Epithelial cell of esophagus (primary cell): Measurements from ENCODE around the gene SLIT3.

Experiments
- DNase-seq: peaks from one replicate; pipeline ENCODE4 v3.0.0; 2010; ENCODE audit warnings: low read depth
- H3K4me3 ChIP-seq: 2 replicates; pipeline ENCODE4 v1.5.1; 2011; ENCODE audit warnings: mild to moderate bottlenecking, low read length, control low read depth
- TF ChIP-seq, protein P1 (sequence below): IDR thresholded peaks from 2 replicates; pipeline ENCODE4 v1.5.1; 2011; ENCODE audit warnings: low read depth, mild to moderate bottlenecking, low read length, control low read depth, inconsistent platforms; ENCODE audit not compliant: insufficient read depth; ENCODE audit errors: missing control alignments

Gene SLIT3

DNA sequence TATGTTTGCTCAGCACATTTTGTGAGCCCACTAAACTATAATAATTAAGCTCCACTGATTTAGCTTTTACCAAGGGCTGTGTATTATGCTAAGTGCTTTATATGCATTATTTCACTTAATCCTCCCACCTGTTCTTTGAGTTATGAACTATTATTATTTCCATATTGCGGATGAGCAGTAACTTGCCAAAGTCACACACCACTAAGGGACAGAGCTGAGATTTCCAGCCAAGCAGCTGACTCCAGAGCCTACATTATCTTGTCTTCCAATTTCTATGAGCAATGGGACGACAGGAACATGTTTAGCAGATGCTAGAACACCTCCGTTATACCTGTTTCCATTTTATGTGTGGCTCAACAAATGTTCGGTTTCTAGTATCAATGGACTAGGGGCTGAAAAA is 484.3 kb downstream of the SLIT3 start:
- DNase-seq = no peak
- TF ChIP-seq, protein P1, sequence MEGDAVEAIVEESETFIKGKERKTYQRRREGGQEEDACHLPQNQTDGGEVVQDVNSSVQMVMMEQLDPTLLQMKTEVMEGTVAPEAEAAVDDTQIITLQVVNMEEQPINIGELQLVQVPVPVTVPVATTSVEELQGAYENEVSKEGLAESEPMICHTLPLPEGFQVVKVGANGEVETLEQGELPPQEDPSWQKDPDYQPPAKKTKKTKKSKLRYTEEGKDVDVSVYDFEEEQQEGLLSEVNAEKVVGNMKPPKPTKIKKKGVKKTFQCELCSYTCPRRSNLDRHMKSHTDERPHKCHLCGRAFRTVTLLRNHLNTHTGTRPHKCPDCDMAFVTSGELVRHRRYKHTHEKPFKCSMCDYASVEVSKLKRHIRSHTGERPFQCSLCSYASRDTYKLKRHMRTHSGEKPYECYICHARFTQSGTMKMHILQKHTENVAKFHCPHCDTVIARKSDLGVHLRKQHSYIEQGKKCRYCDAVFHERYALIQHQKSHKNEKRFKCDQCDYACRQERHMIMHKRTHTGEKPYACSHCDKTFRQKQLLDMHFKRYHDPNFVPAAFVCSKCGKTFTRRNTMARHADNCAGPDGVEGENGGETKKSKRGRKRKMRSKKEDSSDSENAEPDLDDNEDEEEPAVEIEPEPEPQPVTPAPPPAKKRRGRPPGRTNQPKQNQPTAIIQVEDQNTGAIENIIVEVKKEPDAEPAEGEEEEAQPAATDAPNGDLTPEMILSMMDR = no peak
- H3K4me3 ChIP-seq = no peak overlapping the region

DNA sequence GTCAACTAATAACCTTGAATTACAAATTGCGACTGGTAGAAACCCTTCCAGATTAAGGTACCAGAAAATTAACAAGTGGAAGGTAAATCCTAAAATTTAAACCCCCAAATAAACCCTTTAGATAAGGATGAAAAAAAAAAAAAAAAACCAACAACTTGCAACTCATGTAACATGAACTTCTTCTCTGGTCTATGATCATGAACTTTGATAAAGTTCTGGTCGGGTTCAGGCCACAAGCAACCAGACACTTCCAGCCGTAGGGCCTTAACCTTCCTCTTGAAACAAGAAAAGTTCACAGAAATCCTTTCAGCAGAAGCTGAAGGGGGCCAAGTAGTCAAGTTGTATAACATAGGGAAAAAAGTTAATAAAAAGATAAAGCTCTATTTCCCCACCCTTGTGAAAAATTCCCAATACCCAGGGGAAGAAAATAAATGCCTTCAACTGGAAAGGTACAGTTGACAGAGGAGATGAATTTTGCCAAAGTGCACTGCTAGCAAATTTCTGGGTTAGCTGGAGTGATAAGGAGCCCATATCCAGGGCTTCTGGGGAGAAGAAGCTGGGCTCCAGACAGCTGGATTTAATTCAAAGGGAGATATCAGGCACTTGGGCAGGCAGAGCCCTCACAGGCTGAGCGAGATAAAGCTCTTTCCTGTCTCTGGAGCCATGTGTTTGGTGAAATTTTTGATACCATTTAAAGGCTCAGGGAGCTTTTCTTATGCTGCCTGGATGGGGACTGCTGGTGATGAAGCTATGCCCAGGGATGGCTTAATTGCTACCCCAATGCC is 487.6 kb downstream of the SLIT3 start:
- TF ChIP-seq, protein P1 = no peak
- no peak for DNase-seq
- H3K4me3 ChIP-seq = no peak overlapping the region

DNA sequence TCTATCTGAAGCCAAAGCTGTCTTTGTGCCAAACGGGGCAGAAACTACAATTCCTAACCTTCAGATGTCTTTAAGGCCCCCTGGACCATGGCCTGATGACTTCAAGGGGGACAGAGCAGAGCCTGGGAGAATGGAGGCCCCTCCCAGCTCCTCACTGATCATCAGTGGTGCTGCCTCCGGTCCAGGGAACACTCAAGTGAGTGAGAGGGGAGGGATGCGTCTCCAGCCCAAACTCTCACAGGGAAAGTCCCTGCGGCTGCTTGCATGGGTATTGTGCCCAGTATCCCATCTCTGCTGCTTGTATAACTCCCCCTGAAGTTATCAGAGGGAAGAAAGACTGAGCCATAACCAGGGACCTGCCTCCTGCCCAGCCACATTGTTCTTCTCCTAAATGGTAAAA is 490.3 kb downstream of the SLIT3 start:
- no peak overlapping the region for H3K4me3 ChIP-seq
- DNase-seq = no peak
- TF ChIP-seq, protein P1 = no peak

DNA sequence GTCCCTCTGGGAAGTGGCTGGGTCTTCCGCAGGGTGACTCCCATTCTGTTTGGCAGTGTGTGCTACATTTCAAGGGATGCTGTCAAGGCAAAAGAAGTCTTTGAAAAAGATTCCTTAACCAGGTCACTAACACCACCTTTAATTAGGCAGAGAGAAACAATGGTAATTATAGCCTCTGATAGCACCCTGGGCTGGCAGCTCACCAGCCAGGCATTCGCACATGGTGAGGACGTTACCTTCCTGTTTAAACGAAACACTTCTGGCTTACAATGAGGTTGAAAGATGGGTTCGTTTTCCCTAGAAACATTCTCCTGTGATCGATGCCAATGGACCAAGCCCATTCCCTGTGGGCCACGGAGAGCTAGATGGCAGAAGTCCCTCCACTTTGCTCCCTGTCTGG is 491.7 kb downstream of the SLIT3 start:
- TF ChIP-seq, protein P1 = no peak
- no peak for DNase-seq
- no peak overlapping the region for H3K4me3 ChIP-seq

DNA sequence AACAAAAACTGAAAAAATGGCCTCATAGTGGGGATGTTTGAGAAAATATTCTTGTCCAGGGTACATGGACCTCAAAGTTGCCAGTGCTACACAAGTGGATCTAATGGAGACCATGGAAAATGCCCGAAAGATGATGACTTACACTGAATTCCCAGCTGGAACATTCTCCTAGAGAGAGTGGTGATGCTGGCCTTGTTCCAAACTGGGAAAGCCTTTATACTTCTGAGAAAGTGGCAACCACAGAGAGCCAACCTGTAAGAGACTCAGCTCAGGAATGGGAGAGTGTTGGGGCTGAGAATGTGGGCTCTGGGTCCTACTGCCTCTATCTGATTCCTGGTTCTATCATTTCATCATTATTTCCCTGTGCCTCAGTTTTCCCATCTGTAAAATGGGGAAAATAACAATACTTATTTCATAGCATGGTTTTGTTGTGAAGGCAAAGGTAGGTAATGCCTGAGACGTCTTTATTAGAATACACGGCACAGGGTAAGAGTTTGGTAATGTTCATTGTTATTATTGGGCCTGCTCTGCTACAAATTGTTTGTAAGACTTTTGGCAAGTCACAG is 492.8 kb downstream of the SLIT3 start:
- DNase-seq = no peak
- TF ChIP-seq, protein P1 = no peak
- H3K4me3 ChIP-seq = no peak overlapping the region

DNA sequence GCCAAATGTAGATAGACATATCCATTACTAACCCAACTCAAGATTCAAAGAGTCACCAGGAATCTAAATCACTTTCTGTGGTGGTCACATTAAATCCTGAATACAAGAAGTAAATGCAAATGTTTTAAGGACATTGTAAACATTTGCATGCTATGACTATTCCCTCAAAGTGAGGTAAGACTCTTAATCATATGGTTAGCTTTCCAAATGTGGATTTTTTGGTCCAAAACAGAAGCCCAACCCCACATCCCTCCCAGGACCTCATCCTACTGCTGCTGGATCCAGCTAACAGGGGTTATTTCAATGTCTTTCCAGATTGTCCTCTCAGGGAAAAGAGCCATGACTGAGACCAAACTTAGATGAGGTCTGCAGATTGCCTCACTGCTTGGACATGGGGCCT is 493.7 kb downstream of the SLIT3 start:
- H3K4me3 ChIP-seq = no peak overlapping the region
- DNase-seq = no peak
- TF ChIP-seq, protein P1 = no peak

DNA sequence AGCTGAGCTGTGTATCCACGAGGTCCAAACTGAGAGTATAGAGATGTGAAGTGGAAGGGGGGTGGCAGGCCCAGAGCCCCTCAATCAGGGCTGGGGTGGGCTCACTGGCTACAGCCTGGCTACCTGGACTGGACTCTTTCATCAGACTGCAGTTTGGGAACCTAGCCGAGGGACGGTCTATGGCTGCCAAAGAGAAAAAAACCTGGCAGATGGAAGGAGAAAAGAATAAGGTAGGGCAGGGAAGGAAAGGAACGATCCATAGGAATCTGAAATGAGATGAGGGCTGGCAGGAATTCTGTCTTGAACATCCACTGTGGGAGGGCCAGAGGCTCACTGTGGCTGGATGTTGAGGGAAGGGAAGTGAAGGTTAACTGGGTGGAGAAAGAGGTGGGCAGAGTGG is 497.4 kb downstream of the SLIT3 start:
- no peak for DNase-seq
- TF ChIP-seq, protein P1 = no peak
- H3K4me3 ChIP-seq = no peak overlapping the region
